Endodermal cell (in vitro differentiated cells): ENCODE results near the gene ARMH3. TPM values are rescaled to one million over a fixed set of nuclear protein-coding genes. Genes with fewer than 3 reads are reported as not detected.

Experiments
- DNase-seq: peaks from one replicate; pipeline ENCODE4 v3.0.0-alpha.2; 2017
- H3K27ac ChIP-seq: 2 replicates; pipeline ENCODE4 v1.5.1; 2013; ENCODE audit warnings: mild to moderate bottlenecking, low read depth, low read length, moderate library complexity
- H3K27me3 ChIP-seq: 2 replicates; pipeline ENCODE4 v1.6.1; 2013; ENCODE audit warnings: mild to moderate bottlenecking, low read length, moderate library complexity; ENCODE audit not compliant: insufficient read depth, control insufficient read depth, poor library complexity, severe bottlenecking
- H3K36me3 ChIP-seq: 2 replicates; pipeline ENCODE4 v1.7.0; 2013; ENCODE audit warnings: mild to moderate bottlenecking, low read length, moderate library complexity; ENCODE audit not compliant: control insufficient read depth, insufficient read depth
- H3K4me1 ChIP-seq: one replicate; pipeline ENCODE4 v1.7.0; 2013; ENCODE audit warnings: low read length; ENCODE audit not compliant: control insufficient read depth, insufficient read depth
- H3K4me3 ChIP-seq: 2 replicates; pipeline ENCODE4 v1.5.1; 2013; ENCODE audit warnings: mild to moderate bottlenecking, low read length, moderate library complexity
- H3K9ac ChIP-seq: 2 replicates; pipeline ENCODE4 v1.6.1; 2013; ENCODE audit warnings: mild to moderate bottlenecking, low read length, moderate library complexity; ENCODE audit not compliant: poor library complexity, severe bottlenecking; ENCODE audit errors: extremely low read depth
- H3K9me3 ChIP-seq: 2 replicates; pipeline ENCODE4 v1.6.1; 2013; ENCODE audit warnings: mild to moderate bottlenecking, low read length, moderate library complexity; ENCODE audit not compliant: control insufficient read depth
- H3K27ac Mint-ChIP-seq: 2 replicates; pipeline ENCODE4 v1.8.0; 2020; ENCODE audit warnings: mixed read lengths
- H3K27me3 Mint-ChIP-seq: 2 replicates; pipeline ENCODE4 v1.8.0; 2021; ENCODE audit warnings: mild to moderate bottlenecking, mixed read lengths; ENCODE audit not compliant: insufficient read depth
- H3K36me3 Mint-ChIP-seq: 2 replicates; pipeline ENCODE4 v1.8.0; 2020; ENCODE audit warnings: low read depth, mixed read lengths
- H3K4me1 Mint-ChIP-seq: 2 replicates; pipeline ENCODE4 v1.8.0; 2020; ENCODE audit warnings: mixed read lengths
- H3K4me3 Mint-ChIP-seq: 2 replicates; pipeline ENCODE4 v1.8.0; 2020; ENCODE audit warnings: mild to moderate bottlenecking, moderate library complexity, mixed read lengths
- H3K9me3 Mint-ChIP-seq: 2 replicates; pipeline ENCODE4 v1.8.0; 2020; ENCODE audit warnings: mild to moderate bottlenecking, mixed read lengths
- CTCF ChIP-seq: fragments of 200-600 bp; sonication (generic); conservative IDR thresholded peaks from 2 replicates; pipeline ENCODE4 v1.5.0; 2021; ENCODE audit warnings: antibody characterized with exemption, mild to moderate bottlenecking
- WGBS, 2 experiments: methylation state at CpG; one replicate each; pipeline versions ENCODE4 v1.1.5 to v1.1.7; 2013; ENCODE audit warnings: missing lambda C conversion rate in 2 of 2, mixed read lengths in 1 of 2; ENCODE audit not compliant: insufficient coverage in 1 of 2, insufficient read length in 1 of 2; 5-methylcytosine and 5-hydroxymethylcytosine counted together
- total RNA-seq, 2 donors: library from RNA; stranded (reverse); fragmentation: NEBNext Ultra II Directional in 1 of 2; extraction: Animal tissue kit (Norgen Biotek cat#: 25700) in 1 of 2; gene quantifications; 2 replicates in 1 of 2; 3 replicates in 1 of 2; pipeline ENCODE4 v1.2.1, GENCODE V29; 2021

The ARMH3 gene
- total RNA-seq, 2 donors from 2014 or later: 18.0 to 19.7 TPM

GRCh38 chr10:101893510-101894120, 162.4 kb downstream of the ARMH3 start:
- Histone ChIP-seq H3K27ac (peak overlapping the region; percentile 33), H3K9ac (peak overlapping the region; percentile 74), H3K4me3 (peak overlapping the region; percentile 64), H3K9me3 (no peaks in the 10 kb centered on the region), H3K27me3 (no peaks in the 10 kb centered on the region), H3K4me1 (peaks cover 14% of the 10 kb centered on the region), H3K36me3 (no peaks in the 10 kb centered on the region)
- Mint-ChIP-seq H3K27ac (peak overlapping the region; percentile 93), H3K9me3 (no peaks in the 10 kb centered on the region), H3K36me3 (no peaks in the 10 kb centered on the region), H3K27me3 (no peaks in the 10 kb centered on the region), H3K4me1 (peaks cover 47% of the 10 kb centered on the region), H3K4me3 (no peak overlapping the region)
- DNase-seq: no peak
- 74% methylated on average over 1 of the region's 1 CpG; no CpG with 5 or more reads in 1 of the 2 experiments for WGBS, 2 experiments
- no peak for TF ChIP-seq CTCF

- TF ChIP-seq CTCF: no peak
- no peaks in the 10 kb centered on the region for H3K9me3 Mint-ChIP-seq
- peaks cover 40% of the 10 kb centered on the region for H3K4me1 Mint-ChIP-seq
- Histone ChIP-seq H3K27ac (no peak overlapping the region), H3K27me3 (no peaks in the 10 kb centered on the region), H3K36me3 (no peaks in the 10 kb centered on the region), H3K4me1 (peaks cover 13% of the 10 kb centered on the region), H3K9me3 (no peaks in the 10 kb centered on the region), H3K4me3 (no peak overlapping the region), H3K9ac (peak overlapping the region; percentile 74)
- WGBS, 2 experiments: 80 to 88% methylated on average over 1 to 4 of the region's 4 CpGs
- peak overlapping the region; percentile 93 for H3K27ac Mint-ChIP-seq
- DNase-seq: no peak
- H3K36me3 Mint-ChIP-seq: no peaks in the 10 kb centered on the region
- H3K27me3 Mint-ChIP-seq: no peaks in the 10 kb centered on the region
- H3K4me3 Mint-ChIP-seq: no peak overlapping the region
These were observed 163.1 kb downstream of the ARMH3 start for GRCh38 chr10:101892782-101893391.

- Mint-ChIP-seq H3K27ac (no peak overlapping the region), H3K36me3 (peaks cover 10% of the 10 kb centered on the region), H3K27me3 (no peaks in the 10 kb centered on the region), H3K4me1 (peaks cover 22% of the 10 kb centered on the region), H3K4me3 (no peak overlapping the region), H3K9me3 (no peaks in the 10 kb centered on the region)
- Histone ChIP-seq H3K36me3 (no peaks in the 10 kb centered on the region), H3K4me3 (no peak overlapping the region), H3K27ac (no peak overlapping the region), H3K9ac (no peak overlapping the region), H3K27me3 (no peaks in the 10 kb centered on the region), H3K9me3 (no peaks in the 10 kb centered on the region), H3K4me1 (peaks cover 3% of the 10 kb centered on the region)
- DNase-seq: peak; percentile 95
- TF ChIP-seq CTCF: peak; percentile 96
- 57 to 58% methylated on average over 5 of the region's 5 CpGs for WGBS, 2 experiments
These were observed 166.4 kb downstream of the ARMH3 start for GRCh38 chr10:101889256-101890210.
